ENCODE measurements around the gene HOXD13. TPM values are rescaled to one million over a fixed set of nuclear protein-coding genes. Genes with fewer than 3 reads are reported as not detected.

HOXD13 gene
- total RNA-seq, 1 donor = not detected

DNA sequence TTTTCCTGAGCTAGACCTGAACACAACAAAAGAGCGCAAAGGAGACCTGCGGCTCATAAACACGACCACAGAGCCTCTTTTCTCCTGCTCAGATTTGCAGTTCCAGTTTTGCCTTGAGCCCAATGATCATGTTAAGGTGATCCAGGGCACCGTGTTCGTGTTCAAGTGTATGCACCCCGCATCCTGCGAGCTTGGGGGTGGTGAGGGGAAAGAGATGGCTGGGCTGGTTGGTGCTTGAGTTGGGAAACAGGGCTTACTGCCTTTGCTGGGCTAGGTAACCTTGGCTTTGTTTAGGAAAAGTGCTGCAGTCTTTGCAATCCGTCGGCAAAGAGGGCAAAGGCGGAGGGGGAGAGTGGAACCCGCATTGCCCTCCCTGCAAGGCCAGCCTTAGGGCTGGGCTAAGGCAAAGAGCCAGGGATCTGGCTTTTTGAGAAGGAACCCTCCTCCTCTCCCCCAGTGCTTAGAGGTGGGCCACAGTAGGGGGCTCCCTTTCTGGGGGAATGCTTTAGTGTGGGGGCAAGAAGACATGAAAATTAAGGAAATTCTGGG is 25.4 kb downstream of the HOXD13 start:
- DNase-seq (ENCODE audit: low read depth in 2 of 3, low spot score in 2 of 3) = no peak

GRCh38 chr2:176118601-176119339 is 26.2 kb downstream of the HOXD13 start:
- peak in 2 of 3 donors; percentile 56 to 72 for DNase-seq (ENCODE audit: low read depth in 2 of 3, low spot score in 2 of 3)

DNA sequence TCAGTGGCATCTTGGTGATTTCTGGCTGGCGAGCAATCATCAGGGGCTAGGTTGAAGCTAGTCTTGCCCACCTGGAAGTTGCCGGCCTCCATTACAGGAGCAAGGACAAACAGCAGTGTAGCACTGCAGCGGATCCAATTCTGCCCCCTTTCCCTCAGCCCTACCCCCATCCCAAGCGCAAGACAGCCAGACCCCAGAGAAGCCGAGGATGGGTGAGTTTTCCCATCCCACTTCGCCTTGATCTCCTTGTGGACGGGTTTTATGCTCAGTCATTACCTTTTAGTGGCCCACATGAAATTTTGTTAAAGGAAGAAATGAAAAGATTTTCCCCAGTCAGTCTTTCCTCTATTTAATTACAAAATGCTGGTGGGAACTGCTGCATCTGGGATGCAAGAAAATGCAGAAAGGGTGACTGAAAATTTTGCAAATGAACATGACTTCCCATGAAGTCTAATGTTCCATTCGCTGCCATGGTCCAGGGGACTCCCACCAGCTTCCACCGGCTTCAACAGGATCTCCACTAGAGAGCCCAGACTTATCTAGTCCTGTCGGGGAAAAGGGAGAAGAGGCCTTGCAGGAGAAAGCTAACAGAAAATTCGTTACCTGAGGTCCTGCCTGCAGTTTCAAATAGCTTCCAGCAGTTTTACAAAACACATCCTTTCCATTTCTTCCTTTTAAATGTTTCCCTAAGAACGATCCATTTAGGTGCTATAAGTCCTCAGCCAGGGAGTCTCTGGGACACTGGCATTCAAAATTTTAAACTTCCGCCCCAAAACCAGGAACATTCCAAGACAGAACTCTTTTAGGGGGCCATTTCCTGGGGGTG is 28.1 kb downstream of the HOXD13 start:
- DNase-seq (ENCODE audit: low read depth in 2 of 3, low spot score in 2 of 3) = no peak

DNA sequence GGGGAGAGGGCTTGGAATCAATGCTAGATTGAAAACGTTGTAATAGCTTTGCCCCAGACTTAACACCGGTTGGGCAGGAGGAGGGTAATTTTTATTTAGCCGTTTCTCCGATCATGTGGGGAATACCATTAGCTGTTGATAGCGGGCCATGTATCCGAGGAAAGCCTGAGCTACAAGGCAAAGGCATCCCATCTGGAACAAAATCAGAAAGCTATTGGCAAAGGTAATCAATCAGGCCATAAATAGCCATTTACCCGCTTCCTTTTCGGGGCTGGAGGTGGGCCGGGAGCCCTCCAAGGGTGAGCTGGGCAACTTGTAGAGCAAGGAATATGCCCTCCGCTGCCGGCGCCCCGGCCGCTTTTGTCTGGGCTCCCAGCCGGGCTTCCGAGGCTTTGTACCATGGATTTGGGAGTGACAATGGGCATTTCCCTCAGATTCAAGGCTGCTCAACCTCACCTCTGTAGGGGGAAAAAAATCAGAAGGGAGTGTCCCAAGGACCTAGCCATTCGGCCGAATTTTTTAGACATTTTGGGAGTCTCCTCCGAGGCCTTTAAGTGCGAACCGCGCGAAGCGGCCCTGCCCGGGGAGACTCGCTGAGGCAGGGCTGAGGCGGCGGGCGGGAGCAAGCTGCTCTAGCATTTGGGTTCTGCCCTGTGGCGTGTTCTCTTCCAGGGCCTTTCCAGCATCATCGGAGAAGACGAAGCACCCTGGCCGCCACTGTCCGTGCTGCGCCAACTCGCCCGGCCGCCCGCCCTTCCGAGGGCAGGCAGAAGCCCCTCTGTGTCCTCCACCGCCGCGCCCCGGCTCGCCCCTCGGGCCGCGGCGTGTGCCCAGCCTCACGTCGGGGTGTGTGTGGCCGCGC is 28.9 kb downstream of the HOXD13 start:
- no peak for DNase-seq (ENCODE audit: low read depth in 2 of 3, low spot score in 2 of 3)

- DNase-seq (ENCODE audit: low read depth in 2 of 3, low spot score in 2 of 3) = no peak
Measured at GRCh38 chr2:176122052-176122682, 29.6 kb downstream of the HOXD13 start.

- peak in 1 of 3 donors; percentile 37 for DNase-seq (ENCODE audit: low read depth in 2 of 3, low spot score in 2 of 3)
Measured at GRCh38 chr2:176122683-176123410, 30.3 kb downstream of the HOXD13 start, which contains the start of gene HOXD9. HOXD9 (plus strand) TSS chr2:176122719; CDS start chr2:176122769, 50 bp downstream.

DNA sequence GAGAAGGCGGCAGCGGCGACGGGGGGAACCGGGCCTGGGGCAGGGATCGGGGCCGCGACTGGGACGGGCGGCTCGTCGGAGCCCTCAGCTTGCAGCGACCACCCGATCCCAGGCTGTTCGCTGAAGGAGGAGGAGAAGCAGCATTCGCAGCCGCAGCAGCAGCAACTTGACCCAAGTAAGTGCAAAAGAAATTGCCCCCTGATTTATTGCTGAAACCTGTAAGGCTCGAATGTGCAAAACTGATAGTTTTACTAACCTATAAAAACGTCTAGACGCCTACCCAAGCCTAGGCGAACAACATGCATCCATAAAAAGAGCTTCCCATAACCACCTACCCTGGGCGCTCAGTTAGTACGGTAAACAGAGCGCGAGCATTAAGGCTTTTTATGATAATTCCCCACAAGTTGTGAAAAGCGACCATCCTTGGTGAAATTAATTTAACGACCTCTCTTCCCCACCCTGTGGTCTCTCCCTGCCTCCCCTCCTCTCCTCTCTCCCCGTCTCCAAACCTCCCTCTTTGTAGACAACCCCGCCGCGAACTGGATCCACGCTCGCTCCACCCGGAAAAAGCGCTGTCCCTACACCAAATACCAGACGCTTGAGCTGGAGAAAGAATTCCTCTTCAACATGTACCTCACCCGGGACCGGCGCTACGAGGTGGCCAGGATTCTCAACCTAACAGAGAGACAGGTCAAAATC is 31.0 kb downstream of the HOXD13 start:
- DNase-seq (ENCODE audit: low read depth in 2 of 3, low spot score in 2 of 3) = no peak

DNA sequence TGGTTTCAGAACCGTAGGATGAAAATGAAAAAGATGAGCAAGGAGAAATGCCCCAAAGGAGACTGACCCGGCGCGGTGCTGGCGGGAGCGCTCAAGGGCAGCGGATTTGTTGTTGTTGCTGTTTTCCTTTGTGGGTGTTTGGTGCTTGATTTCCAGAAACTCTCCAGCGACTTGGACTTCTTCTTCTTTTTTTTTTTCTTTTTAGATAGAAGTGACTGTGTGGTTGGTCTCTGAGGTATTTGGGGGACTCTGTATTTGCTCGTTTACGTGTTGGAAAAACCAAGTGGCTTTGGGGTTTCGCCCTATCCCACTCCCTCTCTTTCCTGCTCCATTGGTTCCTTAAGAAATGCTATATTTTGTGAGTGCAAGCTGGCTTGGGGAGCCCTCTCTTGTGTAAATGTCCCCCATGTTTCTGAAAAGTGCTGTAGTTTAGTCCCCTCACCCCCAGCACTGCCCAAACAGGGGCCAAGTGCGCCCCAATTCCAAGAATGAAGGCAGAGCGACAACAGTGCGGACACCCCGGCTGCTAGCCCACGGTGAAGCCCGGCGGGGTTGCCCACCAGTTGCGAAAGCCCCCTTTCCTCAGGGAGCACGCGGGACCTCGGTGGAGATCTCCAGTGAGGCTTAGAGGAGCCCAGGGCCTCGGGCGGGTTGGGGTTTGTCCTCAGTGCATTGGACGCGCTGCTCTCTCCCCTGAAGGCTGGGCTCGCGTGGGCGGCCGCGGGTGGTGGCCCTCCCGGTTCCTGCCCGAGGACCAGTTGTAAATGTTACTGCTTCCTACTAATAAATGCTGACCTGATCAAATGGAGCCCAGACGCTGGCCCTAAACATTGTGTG is 31.8 kb downstream of the HOXD13 start:
- no peak for DNase-seq (ENCODE audit: low read depth in 2 of 3, low spot score in 2 of 3)

DNA sequence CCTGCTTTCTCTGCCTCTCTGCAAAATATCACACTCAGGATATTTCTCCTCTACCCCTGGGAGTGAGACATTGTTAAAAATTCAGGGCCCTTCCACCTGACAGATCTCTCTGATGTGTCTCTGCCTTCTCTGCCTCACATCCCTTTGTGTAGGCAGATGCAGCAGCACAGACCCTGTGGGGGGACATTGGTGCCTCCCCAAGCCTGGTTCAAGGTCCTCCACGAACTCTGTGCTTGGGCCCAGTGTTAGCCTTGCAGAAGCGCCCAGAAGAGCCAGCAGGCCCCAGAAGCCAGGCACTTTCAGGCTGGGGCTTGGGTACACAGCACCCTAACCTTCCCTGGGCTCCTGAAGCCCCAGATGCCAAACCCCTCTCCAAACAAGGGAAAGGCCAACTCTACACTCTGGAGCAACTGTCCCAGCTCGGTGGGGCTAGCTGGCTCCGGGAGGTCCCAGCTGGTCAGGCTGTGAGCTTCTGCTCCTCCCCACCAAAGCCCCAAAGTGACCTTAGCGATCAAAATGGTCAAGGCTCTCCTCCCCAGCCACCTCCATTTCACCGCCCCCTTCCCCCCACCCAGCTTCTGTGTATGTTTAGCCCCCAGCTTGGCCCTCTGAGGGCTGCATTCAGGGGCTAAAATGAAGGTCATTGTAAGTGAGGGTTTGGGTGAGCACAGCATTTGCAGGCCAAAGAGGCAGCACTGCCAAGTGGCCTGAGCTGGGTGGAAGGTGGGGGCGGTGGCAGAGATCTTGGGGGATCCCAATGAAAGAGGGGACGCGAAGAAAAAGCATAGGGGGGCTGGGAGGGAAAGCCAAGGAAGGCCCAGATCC is 32.6 kb downstream of the HOXD13 start:
- DNase-seq (ENCODE audit: low read depth in 2 of 3, low spot score in 2 of 3) = no peak

DNA sequence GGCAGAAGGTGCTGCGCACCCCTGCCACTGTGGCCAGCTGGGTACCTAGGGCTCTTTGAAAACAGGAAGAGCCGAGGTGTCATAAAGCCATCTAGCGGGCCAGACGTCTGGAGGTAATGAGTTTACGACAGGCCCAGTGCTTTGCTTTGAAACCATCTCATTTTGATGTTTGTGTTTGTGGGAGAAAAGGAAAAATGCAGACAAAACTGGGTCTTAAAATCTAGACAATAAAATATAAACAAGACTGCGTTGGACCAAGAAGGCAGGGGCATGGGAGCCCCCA is 33.2 kb downstream of the HOXD13 start:
- no peak for DNase-seq (ENCODE audit: low read depth in 2 of 3, low spot score in 2 of 3)

- DNase-seq (ENCODE audit: low read depth in 2 of 3, low spot score in 2 of 3) = peak; percentile 61 to 80 (median 71)
Measured at GRCh38 chr2:176126929-176127773, 34.6 kb downstream of the HOXD13 start.

- no peak for DNase-seq (ENCODE audit: low read depth in 2 of 3, low spot score in 2 of 3)
Measured at GRCh38 chr2:176127774-176128072, 35.2 kb downstream of the HOXD13 start.

GRCh38 chr2:176128172-176128981 is 35.9 kb downstream of the HOXD13 start:
- no peak for DNase-seq (ENCODE audit: low read depth in 2 of 3, low spot score in 2 of 3)

GRCh38 chr2:176128982-176129796 is 36.7 kb downstream of the HOXD13 start, which contains the start of gene HOXD8:
HOXD8 (plus strand) TSS chr2:176129705; CDS start chr2:176130367, 662 bp downstream.
- DNase-seq (ENCODE audit: low read depth in 2 of 3, low spot score in 2 of 3) = no peak

GRCh38 chr2:176129813-176130146 is 37.3 kb downstream of the HOXD13 start:
- no peak for DNase-seq (ENCODE audit: low read depth in 2 of 3, low spot score in 2 of 3)
